Tibial nerve (tissue), 4 donors: ENCODE measurements around the gene PRSS12. TPM values are rescaled to one million over a fixed set of nuclear protein-coding genes. Genes with fewer than 3 reads are reported as not detected.

ENCODE experiments used
- DNase-seq, 2 donors: peaks; one replicate each; pipeline ENCODE4 v3.0.0-alpha.2; 2019; ENCODE audit warnings: low spot score in 2 of 2
- H3K27ac ChIP-seq, 4 donors: fragments of 200-600 bp; sonication (generic) in 3 of 4; one replicate each; pipeline ENCODE4 v1.5.1; 2017 to 2019; ENCODE audit warnings: mild to moderate bottlenecking in 1 of 4
- H3K27me3 ChIP-seq, 2 donors: fragments of 200-600 bp; sonication (generic) in 1 of 2; one replicate each; pipeline versions ENCODE4 v1.5.1 to v1.6.0; 2017 to 2019
- H3K36me3 ChIP-seq, 3 donors: fragments of 200-600 bp; sonication (generic); one replicate each; pipeline ENCODE4 v1.5.1; 2018 to 2019
- H3K4me1 ChIP-seq, 4 donors: fragments of 200-600 bp; sonication (generic) in 3 of 4; one replicate each; pipeline ENCODE4 v1.5.1; 2017 to 2019
- H3K4me3 ChIP-seq, 4 donors: fragments of 200-600 bp; sonication (generic) in 3 of 4; one replicate each; pipeline ENCODE4 v1.5.1; 2017 to 2019; ENCODE audit warnings: mild to moderate bottlenecking in 1 of 4, moderate library complexity in 1 of 4
- H3K9me3 ChIP-seq, 4 donors: fragments of 200-600 bp; sonication (generic) in 3 of 4; one replicate each; pipeline ENCODE4 v1.5.1; 2017 to 2019
- EP300 ChIP-seq, 2 donors: sonication (generic); formaldehyde crosslinking; IDR thresholded peaks; one replicate each; pipeline ENCODE4 v1.6.1; 2017; ENCODE audit warnings: antibody characterized with exemption in 2 of 2, mild to moderate bottlenecking in 1 of 2
- POLR2A ChIP-seq, 2 donors: fragments of 450-650 bp; IDR thresholded peaks; one replicate each; pipeline ENCODE4 v1.6.1; 2017; ENCODE audit warnings: antibody characterized with exemption in 2 of 2, mild to moderate bottlenecking in 2 of 2, moderate library complexity in 2 of 2
- WGBS, 2 donors: methylation state at CpG; one replicate each; pipeline ENCODE4 v1.1.5; 2018; 5-methylcytosine and 5-hydroxymethylcytosine counted together
- small RNA-seq: library from RNA; depleted of rRNA; stranded (forward); fragments of <200 nt; gene quantifications from one replicate; pipeline ENCODE3, GENCODE V24; 2016
- total RNA-seq, 4 donors: library from RNA; depleted of rRNA; stranded (reverse); fragments of >200 nt; gene quantifications; one replicate each; pipeline ENCODE4 v1.1.0, GENCODE V29; 2016
- TF ChIP-seq, protein P1 (sequence below), 5 experiments: fragments of 200-600 bp in 3 of 5; fragments of 450-650 bp in 2 of 5; sonication (generic) in 3 of 5; IDR thresholded peaks; one replicate each; pipeline ENCODE4 v1.5.1; 2016 to 2019; ENCODE audit warnings: antibody characterized with exemption in 5 of 5, mild to moderate bottlenecking in 3 of 5, moderate library complexity in 2 of 5

The PRSS12 gene
- total RNA-seq, 4 donors from 2014 or later, result under 0.01 to 0.90 (median 0.21) TPM; not detected in 1

DNA sequence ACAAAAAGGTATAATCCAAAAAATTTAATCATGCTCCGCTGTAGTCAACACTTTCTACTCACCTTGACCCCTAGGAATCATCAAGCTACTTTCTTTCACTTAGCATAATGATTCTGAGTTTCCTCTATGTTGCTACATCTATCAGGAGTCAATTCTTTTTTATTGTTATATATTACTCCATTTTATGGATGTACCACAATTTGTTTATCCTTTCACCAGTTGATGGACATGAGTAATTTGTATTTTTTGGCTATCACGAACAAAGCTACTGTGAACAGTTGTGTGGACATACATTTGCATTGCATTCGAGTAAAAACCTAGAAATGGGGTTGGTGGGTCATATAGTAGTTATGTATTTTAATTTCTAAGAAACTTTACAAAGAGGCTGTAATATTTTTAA lies 102.9 kb downstream of the PRSS12 start:
- no peak for TF ChIP-seq EP300 (IDR thresholded peaks at IDR 0.05)
- TF ChIP-seq POLR2A (IDR thresholded peaks at IDR 0.05), result no peak
- TF ChIP-seq, protein P1, sequence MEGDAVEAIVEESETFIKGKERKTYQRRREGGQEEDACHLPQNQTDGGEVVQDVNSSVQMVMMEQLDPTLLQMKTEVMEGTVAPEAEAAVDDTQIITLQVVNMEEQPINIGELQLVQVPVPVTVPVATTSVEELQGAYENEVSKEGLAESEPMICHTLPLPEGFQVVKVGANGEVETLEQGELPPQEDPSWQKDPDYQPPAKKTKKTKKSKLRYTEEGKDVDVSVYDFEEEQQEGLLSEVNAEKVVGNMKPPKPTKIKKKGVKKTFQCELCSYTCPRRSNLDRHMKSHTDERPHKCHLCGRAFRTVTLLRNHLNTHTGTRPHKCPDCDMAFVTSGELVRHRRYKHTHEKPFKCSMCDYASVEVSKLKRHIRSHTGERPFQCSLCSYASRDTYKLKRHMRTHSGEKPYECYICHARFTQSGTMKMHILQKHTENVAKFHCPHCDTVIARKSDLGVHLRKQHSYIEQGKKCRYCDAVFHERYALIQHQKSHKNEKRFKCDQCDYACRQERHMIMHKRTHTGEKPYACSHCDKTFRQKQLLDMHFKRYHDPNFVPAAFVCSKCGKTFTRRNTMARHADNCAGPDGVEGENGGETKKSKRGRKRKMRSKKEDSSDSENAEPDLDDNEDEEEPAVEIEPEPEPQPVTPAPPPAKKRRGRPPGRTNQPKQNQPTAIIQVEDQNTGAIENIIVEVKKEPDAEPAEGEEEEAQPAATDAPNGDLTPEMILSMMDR (IDR thresholded peaks at IDR 0.05), result no peak
- Histone ChIP-seq H3K4me1 (no peaks in the 10 kb centered on the region), H3K4me3 (no peak overlapping the region), H3K27ac (no peak overlapping the region), H3K9me3 (peaks cover 0 to 5% (median 0%) of the 10 kb centered on the region in 4 donors), H3K36me3 (no peaks in the 10 kb centered on the region), H3K27me3 (no peaks in the 10 kb centered on the region)
- WGBS, 2 donors, result 90 to 91% methylated on average over 3 of the region's 3 CpGs
- DNase-seq, result no peak

DNA sequence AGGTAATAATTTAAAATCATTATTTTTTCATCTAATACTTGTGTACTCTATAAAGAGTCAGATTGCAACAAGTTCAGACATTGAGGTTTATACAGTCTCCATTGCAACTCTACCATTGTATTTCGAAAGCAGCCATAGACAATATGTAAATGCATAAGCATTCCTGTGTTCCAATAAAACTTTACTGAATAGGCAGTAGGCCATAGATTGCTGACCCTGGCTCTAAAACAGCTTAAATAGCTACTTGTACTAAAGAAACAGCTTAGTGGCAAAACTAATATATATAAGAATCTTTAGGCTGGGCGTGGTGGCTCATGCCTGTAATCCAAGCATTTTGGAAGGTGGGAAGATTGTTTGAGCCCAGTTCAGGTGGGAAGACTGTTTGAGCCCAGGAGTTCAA lies 115.3 kb downstream of the PRSS12 start:
- WGBS, 2 donors, result 80 to 81% methylated on average over 2 of the region's 2 CpGs

DNA sequence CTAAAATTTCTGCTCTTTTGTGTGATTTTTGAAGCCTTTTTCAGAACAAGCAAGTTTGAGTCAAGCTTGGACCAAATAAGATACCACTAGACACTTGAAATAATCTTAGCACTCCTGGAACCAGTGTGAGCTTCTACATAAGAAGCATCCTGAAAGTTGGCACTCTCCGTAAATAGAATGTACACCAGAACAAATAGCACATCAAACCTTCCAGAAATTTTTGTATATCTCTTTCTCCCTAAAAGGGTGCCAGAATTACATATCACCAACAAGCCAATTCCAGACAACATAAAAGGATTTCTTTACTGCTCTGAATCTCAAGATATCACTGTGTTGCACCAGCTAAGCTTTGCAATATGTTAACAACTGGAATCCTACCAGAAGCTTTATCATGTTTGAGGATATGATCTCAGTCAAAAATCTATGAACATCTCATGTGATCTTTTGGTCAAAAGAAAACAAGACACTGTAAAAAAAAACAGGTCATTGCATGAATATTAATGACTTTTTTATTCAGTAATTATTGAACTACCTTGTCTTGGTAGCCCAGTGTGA lies 117.2 kb downstream of the PRSS12 start:
- WGBS, 2 donors, result 85 to 95% methylated on average over 1 of the region's 1 CpG
- H3K27ac ChIP-seq, result no peak overlapping the region
- TF ChIP-seq POLR2A (IDR thresholded peaks at IDR 0.05) (no peak), EP300 (IDR thresholded peaks at IDR 0.05) (no peak)
- TF ChIP-seq, protein P1 (IDR thresholded peaks at IDR 0.05), result no peak
- H3K9me3 ChIP-seq, result no peaks in the 10 kb centered on the region
- H3K4me3 ChIP-seq, result no peak overlapping the region
- no peak for DNase-seq
- no peaks in the 10 kb centered on the region for H3K4me1 ChIP-seq
- H3K36me3 ChIP-seq, result no peaks in the 10 kb centered on the region
- no peaks in the 10 kb centered on the region for H3K27me3 ChIP-seq

More for the DNA sequence above, 115.3 kb downstream of the PRSS12 start:
- Histone ChIP-seq H3K4me3 (no peak overlapping the region), H3K9me3 (no peaks in the 10 kb centered on the region), H3K4me1 (no peaks in the 10 kb centered on the region), H3K27me3 (no peaks in the 10 kb centered on the region), H3K36me3 (no peaks in the 10 kb centered on the region), H3K27ac (no peak overlapping the region)
- no peak for DNase-seq
- TF ChIP-seq EP300 (IDR thresholded peaks at IDR 0.05) (no peak), POLR2A (IDR thresholded peaks at IDR 0.05) (no peak)
- TF ChIP-seq, protein P1 (IDR thresholded peaks at IDR 0.05), result no peak

Small RNA genes lying within 50 kb of the gene (small RNA-seq; reads per million reads assigned to genes)
- gene SNORA24, result not detected
